Measurements from ENCODE around the gene ARL2.

DNA sequence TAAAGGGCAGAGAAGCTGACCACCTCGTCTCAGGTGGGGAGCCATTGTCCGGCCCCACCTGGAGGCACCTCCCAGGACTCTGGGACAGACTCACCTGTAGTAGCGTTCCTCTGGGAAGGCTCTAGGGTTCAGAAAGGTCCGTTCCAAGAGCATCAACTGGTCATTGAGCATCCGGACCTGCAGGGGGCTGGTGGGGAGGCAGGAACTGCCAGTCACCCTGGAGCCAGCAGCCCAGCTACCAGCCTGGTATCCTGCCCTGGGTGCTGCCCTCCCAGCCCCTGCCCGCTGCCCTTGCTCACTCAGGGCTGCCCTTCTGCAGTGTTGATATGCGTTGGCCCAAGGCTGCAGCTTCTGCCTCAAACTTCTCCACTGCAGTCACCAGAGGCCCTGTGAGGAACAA lies 31.8 kb downstream of the ARL2 start:
- TF ChIP-seq CTCF (IDR thresholded peaks at IDR 0.05) (no peak), POLR2A (IDR thresholded peaks at IDR 0.05) (no peak)
